T47D (cell line): ENCODE data around the gene RGMA.

ENCODE experiments used
- DNase-seq, 2 experiments: peaks; one replicate each; pipeline versions ENCODE4 v3.0.0 to v3.0.0-alpha.2; 2011 to 2012; ENCODE audit warnings: low read depth in 1 of 2, low spot score in 1 of 2
- JUND ChIP-seq: IDR thresholded peaks from 2 replicates; pipeline ENCODE4 v1.6.1; 2012; ENCODE audit warnings: low read depth
- in situ Hi-C: cut with HindIII; loops from 2 replicates; pipeline ENCODE4 v1.10.0; 2016; ENCODE audit warnings: low sequenced_read_pairs, low pct_unique_long_range_greater_than_20kb

RGMA gene

DNA sequence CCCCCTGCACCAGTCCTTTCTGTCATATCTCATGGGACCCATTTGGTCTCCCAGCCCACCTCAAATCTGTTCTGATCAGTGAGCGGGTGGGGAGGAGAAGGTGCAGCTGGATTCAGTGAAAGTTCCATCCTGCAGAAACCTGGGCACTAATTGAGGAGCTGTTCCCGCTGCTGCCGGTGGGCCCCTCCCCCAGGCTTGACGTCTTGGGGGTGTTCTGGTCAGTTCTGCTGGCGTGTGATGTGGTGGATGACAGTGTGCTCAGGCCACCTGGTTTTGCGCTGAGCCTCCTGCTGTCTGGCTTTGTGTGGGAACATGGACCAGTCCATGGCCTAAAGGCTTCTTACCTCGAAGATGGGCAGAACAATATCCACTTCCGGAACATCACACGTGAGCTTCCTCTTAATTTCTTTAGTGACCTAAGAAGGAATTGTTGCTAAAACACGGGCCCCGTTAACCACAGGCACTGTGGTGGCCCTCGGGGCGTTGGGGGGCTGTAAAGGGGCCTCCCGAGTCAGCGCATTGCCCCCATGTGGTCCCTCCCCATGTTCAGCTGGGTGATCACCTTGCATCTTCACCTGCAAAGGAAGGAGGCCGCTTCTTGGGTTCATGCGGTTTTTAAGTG, 59.7 kb downstream of the RGMA start:
- in situ Hi-C loops, result no loop called here
- no peak for TF ChIP-seq JUND
- peak in 1 of 2 experiments; percentile 40 for DNase-seq

DNA sequence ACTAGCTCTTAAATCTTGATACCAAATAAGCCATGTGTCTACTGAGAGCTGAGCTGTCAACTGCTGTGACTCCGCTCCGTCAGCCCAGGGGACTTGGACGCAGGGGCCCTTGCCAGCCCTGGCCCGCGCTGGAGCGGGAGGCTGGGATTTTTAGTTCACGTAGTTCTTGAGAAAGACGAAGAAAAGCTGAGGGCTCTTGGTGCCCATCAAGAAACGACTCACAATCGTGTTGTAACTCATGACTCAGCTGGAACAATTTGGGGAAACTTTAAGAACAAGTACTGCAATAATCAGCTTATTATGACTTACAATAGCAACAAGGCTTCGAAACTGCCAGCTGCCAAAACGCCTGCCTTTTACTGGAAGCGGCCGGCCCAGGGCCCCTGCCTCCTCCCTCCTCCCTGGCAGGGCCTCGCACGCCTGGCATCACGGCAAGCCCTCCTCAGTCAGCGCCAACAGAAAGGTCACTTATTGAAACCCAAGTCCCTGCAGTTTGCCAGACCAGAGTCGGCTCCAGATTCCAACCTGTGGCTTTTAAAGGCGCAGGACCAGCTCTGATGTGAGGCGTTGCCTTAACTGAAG, 60.3 kb downstream of the RGMA start:
- in situ Hi-C loops, result no loop called here
- no peak for TF ChIP-seq JUND
- DNase-seq, result no peak

DNA sequence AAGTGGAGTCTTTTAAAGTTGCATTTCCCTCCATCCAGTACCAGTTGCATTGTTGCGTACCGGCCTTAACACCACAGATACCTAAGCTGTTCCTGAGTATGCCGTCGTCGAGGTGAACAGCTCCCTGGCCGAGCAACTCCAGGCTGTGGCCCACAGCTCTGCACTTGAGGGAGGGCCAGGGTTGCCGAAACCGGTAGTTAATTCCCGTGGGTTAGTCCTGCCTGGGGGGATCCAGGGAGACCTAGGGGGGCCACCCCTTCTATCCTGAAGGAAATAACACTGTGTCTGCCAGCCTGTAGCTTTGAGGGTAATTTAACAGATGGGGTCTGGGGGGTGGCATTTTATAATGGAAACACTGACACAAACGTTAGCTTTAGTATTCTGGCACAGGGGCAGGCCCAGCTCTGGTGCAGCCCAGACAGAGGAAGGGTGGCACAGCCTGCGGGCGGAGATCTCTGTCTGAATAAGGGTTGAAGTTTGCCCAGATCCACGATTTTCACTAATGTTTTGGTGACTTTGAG, 60.8 kb downstream of the RGMA start:
- no peak for TF ChIP-seq JUND
- DNase-seq, result no peak
- in situ Hi-C loops, result no loop called here

DNA sequence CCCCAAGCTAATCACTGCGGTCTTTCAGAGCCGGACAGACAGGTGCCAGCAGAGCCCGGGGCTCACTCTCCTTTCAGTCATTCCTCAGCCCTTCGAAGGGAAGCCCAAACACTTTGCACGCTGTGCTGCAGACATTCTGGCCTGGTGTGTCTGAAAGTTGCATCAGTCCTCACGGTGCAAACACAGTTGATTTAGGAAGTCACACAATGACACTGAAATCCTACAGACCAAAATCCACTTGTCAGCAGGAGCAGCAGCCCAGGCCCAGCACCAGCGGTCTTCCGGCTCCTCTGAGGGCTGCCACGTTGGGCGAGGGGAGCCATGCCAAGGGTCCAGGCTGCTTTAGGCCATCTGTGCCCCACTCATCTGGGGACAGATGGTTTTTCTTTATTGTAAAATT, 61.6 kb downstream of the RGMA start:
- TF ChIP-seq JUND, result no peak
- in situ Hi-C loops, result no loop called here
- DNase-seq, result no peak

DNA sequence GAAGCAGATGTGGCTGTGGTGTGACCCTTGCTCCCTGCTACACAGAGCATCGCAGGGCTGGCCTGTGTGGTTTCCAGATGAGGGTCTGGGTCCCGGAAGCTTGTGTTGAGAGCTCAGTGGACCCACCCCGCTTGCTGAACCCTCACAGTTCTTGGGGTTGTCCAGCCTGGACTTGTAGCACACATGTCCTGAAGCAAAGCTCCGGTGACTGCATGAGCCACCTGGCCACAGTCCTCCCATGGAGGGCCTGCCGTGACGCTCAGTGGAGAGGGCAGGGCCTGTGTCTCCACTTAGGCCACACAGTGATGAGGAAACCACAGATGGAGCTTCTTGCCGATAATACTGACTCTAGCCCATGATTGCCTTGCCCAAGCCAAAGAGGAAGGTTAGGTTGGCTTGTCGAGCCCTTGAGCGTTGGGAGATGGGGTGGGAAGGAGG, 62.6 kb downstream of the RGMA start:
- DNase-seq, result no peak
- no peak for TF ChIP-seq JUND
- in situ Hi-C loops, result no loop called here

DNA sequence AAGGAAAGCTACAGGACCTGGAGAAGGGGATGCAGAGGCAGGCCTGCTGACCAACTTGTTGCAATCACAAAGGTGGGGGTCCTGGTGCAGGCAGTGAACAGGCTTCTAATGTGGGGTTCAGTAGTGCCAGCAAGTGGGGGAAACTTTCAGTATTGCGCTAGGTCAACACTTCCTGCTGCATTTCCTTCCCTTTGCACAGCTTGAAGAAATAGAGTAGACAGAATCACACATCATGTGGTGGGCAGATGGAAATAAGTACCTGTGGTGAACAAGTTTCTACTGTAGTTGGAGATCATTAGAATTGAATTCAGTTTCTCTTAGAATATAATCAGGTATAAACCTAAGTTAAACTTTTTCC, 63.4 kb downstream of the RGMA start:
- DNase-seq, result no peak
- TF ChIP-seq JUND, result no peak
- in situ Hi-C loops, result no loop called here

DNA sequence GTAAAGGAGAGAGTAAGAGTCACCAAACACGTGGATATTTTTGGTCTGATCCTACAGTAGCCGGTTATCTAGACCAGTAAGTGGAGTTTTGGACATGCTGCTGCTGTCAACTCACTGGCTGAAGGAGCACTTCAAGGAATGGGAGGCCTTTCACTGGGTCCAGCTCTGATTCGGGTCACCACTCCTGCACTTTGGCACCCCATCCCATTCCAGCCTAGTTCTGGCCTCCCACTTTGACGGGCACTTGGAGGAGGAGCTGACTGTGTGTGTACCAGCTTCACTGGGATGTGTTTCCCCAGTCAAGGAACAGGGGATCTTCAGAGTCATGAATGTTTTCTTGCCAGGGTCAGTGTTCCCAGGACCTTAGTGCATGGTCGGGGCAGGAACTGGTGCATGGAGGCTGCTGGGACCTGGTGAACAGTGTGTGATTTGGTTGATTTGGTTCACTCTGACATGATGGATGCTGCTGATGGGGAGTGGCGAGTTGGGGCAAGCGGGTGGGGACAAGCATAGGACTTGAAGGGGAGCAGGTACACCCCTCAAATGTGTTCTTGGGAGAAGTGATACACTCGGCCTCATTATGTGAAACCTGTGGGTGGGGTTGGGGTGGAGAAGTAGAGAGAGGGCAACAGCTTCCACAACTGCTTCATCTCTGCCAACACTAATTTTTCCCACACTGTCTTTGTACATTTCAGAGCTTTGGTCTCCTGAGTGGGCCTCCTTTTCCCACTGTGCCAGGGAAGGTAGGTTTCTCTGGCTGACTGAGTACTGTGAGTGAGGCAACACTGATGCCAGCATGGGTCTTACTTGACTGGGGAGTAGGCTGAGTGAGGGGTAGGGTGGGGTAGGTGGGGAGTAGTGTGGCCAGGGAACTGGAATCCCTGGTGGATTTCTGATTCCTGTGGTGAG, 64.0 kb downstream of the RGMA start:
- in situ Hi-C loops, result no loop called here

DNA sequence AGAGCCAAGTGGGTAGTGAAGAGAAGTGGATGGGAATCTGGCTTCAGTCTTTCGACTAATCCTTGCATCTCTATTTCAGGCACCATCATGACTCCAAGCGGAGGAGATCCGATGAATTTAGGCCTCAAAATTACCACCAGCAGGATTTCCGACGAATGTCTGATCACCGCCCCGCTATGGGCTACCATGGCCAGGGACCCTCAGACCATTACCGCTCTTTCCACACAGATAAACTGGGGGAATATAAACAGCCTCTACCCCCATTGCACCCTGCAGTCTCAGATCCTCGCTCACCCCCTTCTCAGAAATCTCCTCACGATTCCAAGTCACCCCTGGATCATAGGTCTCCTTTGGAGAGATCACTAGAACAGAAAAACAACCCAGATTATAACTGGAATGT, 64.7 kb downstream of the RGMA start:
- in situ Hi-C loops, result no loop called here
- DNase-seq, result no peak
- no peak for TF ChIP-seq JUND

More for the DNA sequence above, 64.0 kb downstream of the RGMA start:
- no peak for TF ChIP-seq JUND
- no peak for DNase-seq

DNA sequence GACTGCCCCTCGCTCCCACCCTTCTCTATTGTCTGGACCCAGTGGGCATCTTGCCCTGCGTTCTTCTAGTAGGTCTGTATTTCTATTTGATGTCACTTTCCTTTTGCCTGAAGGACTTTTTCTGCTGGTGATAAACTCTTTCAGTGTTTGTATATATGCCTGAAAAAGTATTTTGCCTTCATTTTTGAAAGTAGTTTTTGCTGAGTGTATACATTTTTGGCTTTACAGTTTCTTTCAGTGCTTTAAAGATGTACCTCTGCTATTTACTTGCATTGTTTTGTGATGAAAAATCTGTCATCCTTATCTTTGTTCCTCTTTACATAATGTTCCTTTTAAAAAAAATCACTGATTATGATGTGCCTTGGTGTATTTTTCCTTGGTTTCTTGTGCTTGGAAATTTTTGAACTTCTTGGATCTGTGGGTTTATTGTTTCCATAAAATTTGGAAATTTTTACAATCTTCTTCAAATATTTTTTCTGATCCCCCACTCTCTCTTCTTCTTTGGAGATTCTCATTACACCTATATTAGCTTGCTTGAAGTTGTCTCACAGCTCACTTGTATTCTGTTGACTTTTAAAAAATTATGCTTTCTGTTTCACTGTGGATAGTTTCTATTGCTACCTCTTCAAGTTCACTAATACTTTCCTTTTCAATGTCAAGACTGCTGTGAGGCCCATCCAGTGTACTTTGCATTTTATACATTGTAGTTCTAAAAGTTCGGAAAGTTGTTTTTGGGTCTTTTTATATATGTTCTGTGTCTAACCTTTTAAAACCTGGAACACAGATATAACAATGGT, 67.8 kb downstream of the RGMA start:
- no peak for TF ChIP-seq JUND
- DNase-seq, result no peak
- in situ Hi-C loops, result no loop called here

DNA sequence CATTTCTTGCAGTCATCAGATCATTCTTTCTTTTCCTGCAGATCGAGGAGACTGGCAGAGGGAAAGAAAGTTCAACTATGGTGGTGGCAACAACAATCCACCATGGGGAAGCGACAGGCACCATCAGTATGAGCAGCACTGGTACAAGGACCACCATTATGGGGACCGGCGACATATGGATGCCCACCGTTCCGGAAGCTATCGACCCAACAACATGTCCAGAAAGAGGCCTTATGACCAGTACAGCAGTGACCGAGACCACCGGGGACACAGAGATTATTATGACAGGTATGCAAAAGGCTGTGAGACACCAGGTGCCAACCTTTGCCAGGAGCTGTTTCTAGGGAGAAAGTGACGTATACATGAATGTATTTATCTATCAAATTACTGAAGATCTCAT, 69.0 kb downstream of the RGMA start:
- DNase-seq, result no peak
- in situ Hi-C loops, result no loop called here
- no peak for TF ChIP-seq JUND

DNA sequence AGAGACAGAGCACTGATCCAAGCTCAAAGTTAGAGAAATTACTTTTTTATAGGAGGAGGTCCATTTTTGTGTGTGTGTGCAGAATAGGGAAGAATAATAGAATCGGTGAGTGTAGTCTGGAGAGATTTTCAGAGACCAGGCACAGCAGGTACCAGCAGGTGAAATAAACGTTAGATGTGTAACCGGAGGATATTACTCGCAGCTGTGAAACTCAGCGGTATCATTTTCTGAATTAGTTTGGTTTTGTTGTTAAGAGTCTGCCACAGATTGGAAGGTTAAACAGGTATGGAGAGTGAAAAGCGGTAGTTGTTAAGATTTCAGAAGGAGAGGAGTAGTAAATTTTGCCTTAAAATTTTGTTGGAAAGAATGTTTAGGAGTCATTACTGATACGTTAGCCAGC, 69.9 kb downstream of the RGMA start:
- in situ Hi-C loops, result no loop called here
- no peak for DNase-seq
- TF ChIP-seq JUND, result no peak

DNA sequence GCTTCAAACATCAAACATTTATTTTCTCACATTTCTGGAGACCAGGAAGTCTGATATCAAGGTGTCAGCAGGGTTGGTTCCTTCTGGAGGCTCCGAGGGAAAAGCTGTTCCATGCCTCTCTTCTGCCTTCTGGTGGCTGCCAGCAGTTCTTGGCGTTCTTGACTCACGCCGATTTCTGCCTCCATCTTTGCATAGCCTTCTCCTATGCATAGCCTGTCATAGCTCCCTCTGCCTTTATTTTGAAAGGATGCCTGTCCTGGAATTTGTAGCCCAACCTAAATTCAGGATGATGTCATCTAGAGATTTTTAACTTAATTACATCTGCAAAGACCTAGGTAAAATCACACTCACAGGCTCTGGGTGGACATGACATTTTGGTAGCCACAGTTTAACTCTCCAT, 70.4 kb downstream of the RGMA start:
- in situ Hi-C loops, result no loop called here

More for the DNA sequence above, 70.4 kb downstream of the RGMA start:
- no peak for TF ChIP-seq JUND
- DNase-seq, result peak in 1 of 2 experiments; percentile 30
